Astrocyte (in vitro differentiated cells and primary cell): ENCODE data around the gene CELF2.
"Not testable (repeated sequence)": the region's sequence is repeated elsewhere in the genome, so short reads cannot be mapped to it uniquely, and the experiment has no call there.

Source experiments
- EZH2 ChIP-seq: IDR thresholded peaks from 2 replicates; pipeline ENCODE4 v1.6.1; 2012; ENCODE audit warnings: mild to moderate bottlenecking, low read length, inconsistent platforms; ENCODE audit not compliant: insufficient read depth
- TF ChIP-seq, protein P1 (sequence below): IDR thresholded peaks from 2 replicates; pipeline ENCODE4 v1.5.1; 2011; ENCODE audit warnings: low read depth, mild to moderate bottlenecking, inconsistent platforms, low read length, moderate library complexity; ENCODE audit not compliant: insufficient read depth

DNA sequence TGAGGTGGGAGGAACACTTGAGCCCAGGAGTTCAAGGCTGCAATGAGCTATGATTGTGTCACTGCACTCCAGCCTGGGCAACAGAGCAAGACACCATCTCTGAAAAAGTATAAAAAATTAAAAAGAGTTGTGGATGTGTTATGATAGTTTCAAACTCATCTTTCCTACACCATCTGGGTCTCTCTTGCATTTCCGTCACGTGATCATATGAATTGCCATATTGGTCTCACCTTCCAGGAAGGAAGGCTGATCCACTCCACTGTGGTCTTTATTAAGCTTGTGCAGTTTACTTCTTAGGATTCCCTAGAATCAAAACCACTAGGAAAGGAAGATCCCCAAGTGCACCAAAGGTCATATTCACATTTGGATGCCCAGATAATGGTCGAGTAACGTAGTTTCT, 18.2 kb upstream of the CELF2 start:
- TF ChIP-seq, protein P1, sequence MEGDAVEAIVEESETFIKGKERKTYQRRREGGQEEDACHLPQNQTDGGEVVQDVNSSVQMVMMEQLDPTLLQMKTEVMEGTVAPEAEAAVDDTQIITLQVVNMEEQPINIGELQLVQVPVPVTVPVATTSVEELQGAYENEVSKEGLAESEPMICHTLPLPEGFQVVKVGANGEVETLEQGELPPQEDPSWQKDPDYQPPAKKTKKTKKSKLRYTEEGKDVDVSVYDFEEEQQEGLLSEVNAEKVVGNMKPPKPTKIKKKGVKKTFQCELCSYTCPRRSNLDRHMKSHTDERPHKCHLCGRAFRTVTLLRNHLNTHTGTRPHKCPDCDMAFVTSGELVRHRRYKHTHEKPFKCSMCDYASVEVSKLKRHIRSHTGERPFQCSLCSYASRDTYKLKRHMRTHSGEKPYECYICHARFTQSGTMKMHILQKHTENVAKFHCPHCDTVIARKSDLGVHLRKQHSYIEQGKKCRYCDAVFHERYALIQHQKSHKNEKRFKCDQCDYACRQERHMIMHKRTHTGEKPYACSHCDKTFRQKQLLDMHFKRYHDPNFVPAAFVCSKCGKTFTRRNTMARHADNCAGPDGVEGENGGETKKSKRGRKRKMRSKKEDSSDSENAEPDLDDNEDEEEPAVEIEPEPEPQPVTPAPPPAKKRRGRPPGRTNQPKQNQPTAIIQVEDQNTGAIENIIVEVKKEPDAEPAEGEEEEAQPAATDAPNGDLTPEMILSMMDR: not testable (repeated sequence)
- not testable (repeated sequence) for TF ChIP-seq EZH2
